Umbilical cord (tissue), 2 donors: Measurements from ENCODE around the gene SOAT2. TPM values are rescaled to one million over a fixed set of nuclear protein-coding genes. Genes with fewer than 3 reads are reported as not detected.
"Not testable (repeated sequence)": the region's sequence is repeated elsewhere in the genome, so short reads cannot be mapped to it uniquely, and the experiment has no call there.

Experiments used
- DNase-seq: peaks from one replicate; pipeline ENCODE4 v3.0.0-alpha.2; 2015; ENCODE audit warnings: low spot score
- total RNA-seq: library from RNA; depleted of rRNA; stranded (reverse); fragments of >200 nt; gene quantifications from one replicate; pipeline ENCODE4 v1.2.3, GENCODE V29; 2014; ENCODE audit warnings: low replicate concordance; ENCODE audit not compliant: insufficient read depth

SOAT2 gene
- total RNA-seq, 1 donor from 2014 or later, result not detected

DNA sequence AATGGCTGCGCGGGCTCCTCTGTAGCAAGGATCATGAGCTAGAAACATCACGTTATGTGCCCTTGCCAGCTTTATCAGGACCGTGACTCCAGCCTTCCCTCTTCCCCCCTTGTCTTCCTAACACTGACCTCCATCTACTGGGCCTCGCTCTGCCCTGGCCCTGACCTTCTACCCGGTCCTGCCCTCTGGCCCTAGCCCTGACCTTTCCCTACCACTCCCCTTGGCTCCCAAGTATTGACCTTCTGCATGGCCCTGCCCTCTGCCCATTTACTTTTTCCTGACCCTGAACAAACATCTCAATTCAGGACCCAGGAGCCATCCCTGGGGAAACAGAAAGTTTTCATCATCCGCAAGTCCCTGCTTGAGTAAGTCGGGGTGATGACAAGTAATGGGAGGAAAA lies 2.0 kb downstream of the SOAT2 start:
- DNase-seq, result no peak

DNA sequence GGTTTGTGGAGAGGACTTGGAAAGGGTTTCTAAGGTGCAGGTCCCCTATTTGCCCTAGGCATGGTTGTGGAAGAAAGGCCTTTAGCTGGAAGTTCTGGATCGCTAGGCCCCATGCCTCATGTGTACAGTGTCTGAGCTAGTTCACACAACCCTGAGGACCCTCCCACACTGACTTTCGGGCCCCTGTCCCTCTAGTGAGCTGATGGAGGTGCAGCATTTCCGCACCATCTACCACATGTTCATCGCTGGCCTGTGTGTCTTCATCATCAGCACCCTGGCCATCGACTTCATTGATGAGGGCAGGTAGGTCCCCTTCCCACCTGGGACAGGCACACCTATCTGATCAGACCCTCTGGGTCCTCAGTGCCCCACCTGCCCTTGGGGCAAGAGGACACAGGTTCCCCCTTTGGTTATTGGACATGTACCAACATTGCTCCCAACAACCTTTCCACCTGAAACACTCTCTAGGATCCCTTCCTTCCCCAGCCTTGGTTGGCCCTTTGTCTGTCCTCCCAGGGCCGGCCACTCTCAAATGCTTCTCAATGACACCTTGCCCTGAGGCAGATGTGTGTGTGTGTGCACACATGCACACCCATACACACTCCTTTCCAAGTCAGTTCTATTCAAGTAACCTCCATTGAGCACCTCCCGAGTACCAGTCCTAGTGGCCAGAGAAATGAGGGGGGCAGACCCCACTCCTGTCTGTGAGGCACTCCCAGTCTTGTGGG lies 2.6 kb downstream of the SOAT2 start:
- no peak for DNase-seq

GRCh38 chr12:53107122-53107521 lies 3.8 kb downstream of the SOAT2 start:
- no peak for DNase-seq

GRCh38 chr12:53112431-53112830 lies 9.1 kb downstream of the SOAT2 start:
- not testable (repeated sequence) for DNase-seq

GRCh38 chr12:53113136-53113705 lies 9.9 kb downstream of the SOAT2 start:
- no peak for DNase-seq

DNA sequence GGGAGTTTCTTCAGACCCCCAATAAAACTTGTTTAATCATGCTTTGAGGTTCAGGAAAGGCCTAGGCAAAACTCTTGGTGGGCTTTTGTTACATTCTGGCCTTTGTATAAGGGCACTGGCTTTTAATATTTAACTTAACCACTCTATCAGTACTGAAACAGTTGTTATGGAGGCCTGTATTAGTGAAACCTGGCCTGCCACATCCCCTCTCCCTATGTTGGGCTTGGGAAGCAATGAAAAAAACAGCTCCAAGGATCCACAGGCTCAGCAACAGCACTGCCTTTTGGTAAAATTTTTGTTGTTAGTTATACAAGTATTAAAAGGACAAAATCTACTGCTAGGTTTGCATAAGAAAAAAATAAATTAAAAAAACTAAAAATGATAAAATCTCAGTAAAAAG lies 10.7 kb downstream of the SOAT2 start:
- no peak for DNase-seq

- no peak for DNase-seq
Observed at GRCh38 chr12:53115112-53115890, 12.0 kb downstream of the SOAT2 start.

- DNase-seq, result no peak
Observed at GRCh38 chr12:53115891-53116648, 12.8 kb downstream of the SOAT2 start.

- DNase-seq, result no peak
Observed at GRCh38 chr12:53118751-53119300, 15.5 kb downstream of the SOAT2 start.

DNA sequence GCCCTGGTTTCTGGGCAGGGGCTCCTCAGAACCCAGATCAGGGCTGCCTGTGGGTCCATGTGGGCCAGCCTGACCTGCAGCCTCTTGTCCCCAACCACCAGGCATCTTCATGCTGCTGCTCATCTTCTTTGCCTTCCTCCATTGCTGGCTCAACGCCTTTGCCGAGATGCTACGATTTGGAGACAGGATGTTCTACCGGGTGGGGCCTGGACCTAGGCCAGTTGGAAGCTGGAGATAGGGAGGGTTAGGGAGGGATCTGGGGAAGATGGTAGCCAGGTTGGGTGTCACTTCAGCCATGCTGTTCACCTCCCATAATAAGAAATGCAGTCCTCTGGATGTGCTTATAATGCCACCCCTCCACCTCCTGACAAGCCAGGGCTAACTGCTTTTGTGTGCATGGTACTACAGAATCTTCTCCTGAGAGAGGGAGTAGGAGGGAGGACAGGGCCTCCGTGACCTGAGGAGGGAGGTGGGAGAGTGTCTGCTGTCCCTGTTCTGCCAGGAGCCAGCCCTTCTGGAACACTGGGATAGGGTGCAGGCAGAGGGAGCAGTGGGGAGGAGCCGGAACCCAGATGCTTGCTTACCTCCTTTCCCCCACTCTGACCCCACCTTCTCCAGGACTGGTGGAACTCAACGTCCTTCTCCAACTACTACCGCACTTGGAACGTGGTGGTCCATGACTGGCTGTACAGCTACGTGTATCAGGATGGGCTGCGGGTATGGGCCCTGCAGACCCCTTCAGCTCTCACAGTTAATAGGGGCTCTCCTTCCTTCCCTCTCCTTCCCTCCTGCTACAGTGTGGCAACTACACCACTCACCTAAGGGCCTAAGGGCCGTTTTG lies 17.6 kb downstream of the SOAT2 start:
- DNase-seq, result no peak

GRCh38 chr12:53122961-53123468 lies 19.7 kb downstream of the SOAT2 start:
- peak; percentile 65 for DNase-seq

GRCh38 chr12:53123578-53124351 lies 20.5 kb downstream of the SOAT2 start:
- DNase-seq, result no peak

DNA sequence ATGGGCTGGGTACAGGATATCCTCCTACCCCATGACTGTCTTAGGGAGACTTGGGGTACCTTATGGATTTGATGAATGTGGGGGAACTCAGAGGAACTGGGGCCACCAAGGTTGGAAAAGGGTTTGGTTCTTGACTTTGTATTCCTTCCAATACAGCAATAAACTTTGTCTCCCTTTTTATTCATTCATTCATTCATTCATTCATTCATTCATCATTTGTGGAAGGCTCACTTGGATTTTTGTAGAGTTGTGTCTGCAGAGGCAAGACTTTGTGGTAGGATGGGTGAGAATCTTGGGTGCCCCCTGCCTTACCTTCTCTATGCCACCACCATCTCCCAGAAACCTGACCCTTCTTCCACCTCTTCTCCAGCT lies 21.1 kb downstream of the SOAT2 start:
- DNase-seq, result no peak

DNA sequence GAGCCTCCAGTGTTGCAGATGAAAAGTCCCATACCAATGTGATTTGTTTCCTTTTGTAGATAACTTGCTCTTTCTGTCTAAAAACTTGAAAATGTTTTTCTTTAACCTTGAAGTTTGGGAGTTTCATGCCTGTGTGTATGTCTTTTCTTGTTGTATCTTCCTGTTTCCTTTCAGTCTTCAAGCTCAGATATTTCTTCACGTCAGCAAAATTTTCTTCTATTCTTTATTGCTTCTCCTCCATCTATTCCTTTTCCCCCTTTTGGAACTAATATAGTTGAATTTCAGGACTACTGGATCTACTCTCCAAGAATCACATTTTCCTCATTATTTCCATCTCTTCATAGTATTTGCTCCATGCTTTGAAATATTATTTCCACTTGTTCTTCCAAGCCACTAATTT lies 23.9 kb downstream of the SOAT2 start:
- DNase-seq, result no peak

- DNase-seq, result no peak
Observed at GRCh38 chr12:53128780-53129569, 25.7 kb downstream of the SOAT2 start.

- DNase-seq, result no peak
Observed at GRCh38 chr12:53131844-53132243, 28.6 kb downstream of the SOAT2 start.

DNA sequence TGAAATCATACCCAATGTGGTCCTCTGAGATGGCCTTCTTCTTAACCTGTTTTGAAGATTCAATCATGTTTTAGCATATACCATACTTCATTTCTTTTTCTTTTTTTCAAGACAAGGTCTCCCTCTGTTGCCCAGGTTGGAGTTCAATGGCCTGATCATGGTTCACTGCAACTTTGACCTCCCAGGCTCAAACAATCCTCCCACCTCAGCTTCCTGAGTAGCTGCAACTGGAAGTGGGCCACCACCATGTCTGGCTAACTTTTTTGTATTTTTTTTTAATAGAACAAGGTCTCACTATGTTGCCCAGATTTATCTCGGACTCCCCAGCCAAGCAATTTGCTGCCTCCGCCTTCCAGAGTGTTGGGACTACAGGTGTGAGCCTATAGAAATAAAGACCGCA lies 30.4 kb downstream of the SOAT2 start:
- no peak for DNase-seq

- DNase-seq, result no peak
Observed at GRCh38 chr12:53143355-53143754, 40.1 kb downstream of the SOAT2 start.
